A673 (cell line): ENCODE results near the gene STEAP3. TPM values are rescaled to one million over a fixed set of nuclear protein-coding genes. Genes with fewer than 3 reads are reported as not detected.

Experiments used
- BruUV-seq: library from RNA; stranded (reverse); fragments of 400-500 nt; replicated peaks from 2 replicates; lab custom pipeline; 2021; lab: Mats Ljungman, UMichigan
- CTCF ChIA-PET: fragments of 300-600 bp; sonication (Branson Sonifier 250); formaldehyde crosslinking; loops from one replicate; lab custom pipeline; 2022; ENCODE audit warnings: antibody characterized with exemption; lab: Charles Lee
- POLR2A ChIA-PET: fragments of 300-600 bp; sonication (Branson Sonifier 250); formaldehyde crosslinking; loops from one replicate; lab custom pipeline; 2022; ENCODE audit warnings: antibody characterized with exemption; ENCODE audit not compliant: low non-redundant PET; lab: Charles Lee
- DNase-seq: peaks from one replicate; pipeline ENCODE4 v3.0.0-alpha.2; 2015; ENCODE audit warnings: low spot score
- H3K27ac ChIP-seq: fragments of 200-600 bp; sonication (generic); 2 replicates; pipeline ENCODE4 v1.5.1; 2016; ENCODE audit warnings: mixed run types, low read depth, mild to moderate bottlenecking, mixed read lengths, antibody characterized with exemption, low read length; ENCODE audit not compliant: poor library complexity, severe bottlenecking
- H3K27me3 ChIP-seq: fragments of 200-600 bp; sonication (generic); replicated peaks from 2 replicates; pipeline ENCODE4 v1.6.1; 2017; ENCODE audit warnings: mixed run types, low read depth, mild to moderate bottlenecking, mixed read lengths, antibody characterized with exemption, low read length; ENCODE audit not compliant: insufficient read depth, poor library complexity
- H3K36me3 ChIP-seq: fragments of 200-600 bp; sonication (generic); 2 replicates; pipeline ENCODE4 v1.6.1; 2016; ENCODE audit warnings: mixed run types, mild to moderate bottlenecking, mixed read lengths, antibody characterized with exemption, low read length; ENCODE audit not compliant: insufficient read depth, poor library complexity, severe bottlenecking
- H3K4me1 ChIP-seq: fragments of 200-600 bp; sonication (generic); 2 replicates; pipeline ENCODE4 v1.6.1; 2017; ENCODE audit warnings: mixed run types, mild to moderate bottlenecking, mixed read lengths, antibody characterized with exemption, low read length; ENCODE audit not compliant: insufficient read depth, poor library complexity, severe bottlenecking
- H3K4me3 ChIP-seq: fragments of 200-600 bp; sonication (generic); 2 replicates; pipeline ENCODE4 v1.5.1; 2016; ENCODE audit warnings: low read depth, mixed run types, mild to moderate bottlenecking, mixed read lengths, low read length; ENCODE audit not compliant: poor library complexity, severe bottlenecking
- H3K9me3 ChIP-seq: fragments of 200-600 bp; sonication (generic); 2 replicates; pipeline ENCODE4 v1.6.1; 2016; ENCODE audit warnings: mixed run types, low read depth, mild to moderate bottlenecking, mixed read lengths, antibody characterized with exemption, low read length; ENCODE audit not compliant: poor library complexity, severe bottlenecking
- CTCF ChIP-seq: fragments of 300-800, 200-600 bp; sonication (generic); conservative IDR thresholded peaks from 2 replicates; pipeline ENCODE4 v1.5.1; 2017; ENCODE audit warnings: low read depth, mild to moderate bottlenecking, antibody characterized with exemption, low read length, moderate library complexity, mixed read lengths
- EZH2 ChIP-seq: fragments of 200-600 bp; sonication (generic); IDR thresholded peaks from 2 replicates; pipeline ENCODE4 v1.6.1; 2017; ENCODE audit warnings: borderline replicate concordance, low read depth, mild to moderate bottlenecking, mixed read lengths, antibody characterized with exemption, low read length; ENCODE audit not compliant: poor library complexity, severe bottlenecking
- intact Hi-C: fragments of 100-400 bp; cut with micrococcal nuclease; formaldehyde crosslinking; loops from one replicate; pipeline ENCODE4 v1.10.0; 2022; ENCODE audit not compliant: unreplicated experiment
- total RNA-seq: library from RNA; stranded (reverse); gene quantifications from 2 replicates; pipeline ENCODE4 v1.2.3, GENCODE V29; 2021

STEAP3 gene
- total RNA-seq, 1 experiment from 2014 or later: 20.3 TPM

- intact Hi-C loops: no loop called here
- DNase-seq: no peak
- Histone ChIP-seq H3K4me1 (peaks cover 12% of the 10 kb centered on the region), H3K27ac (no peak overlapping the region), H3K4me3 (no peak overlapping the region), H3K9me3 (peaks cover 3% of the 10 kb centered on the region), H3K36me3 (no peaks in the 10 kb centered on the region), H3K27me3 (no peaks in the 10 kb centered on the region)
- TF ChIP-seq EZH2 (no peak), CTCF (no peak)
- CTCF ChIA-PET: no interaction called here
- BruUV-seq: no TSS peak
- POLR2A ChIA-PET: no interaction called here
Measured at GRCh38 chr2:119197529-119198239, 25.9 kb upstream of the STEAP3 start.

- POLR2A ChIA-PET: no interaction called here
- TF ChIP-seq EZH2 (no peak), CTCF (no peak)
- intact Hi-C loops: no loop called here
- H3K27ac ChIP-seq: no peak overlapping the region
- no peaks in the 10 kb centered on the region for H3K27me3 ChIP-seq
- no peaks in the 10 kb centered on the region for H3K36me3 ChIP-seq
- peaks cover 3% of the 10 kb centered on the region for H3K9me3 ChIP-seq
- H3K4me1 ChIP-seq: peaks cover 6% of the 10 kb centered on the region
- BruUV-seq: no TSS peak
- CTCF ChIA-PET: no interaction called here
- no peak for DNase-seq
- no peak overlapping the region for H3K4me3 ChIP-seq
Measured at GRCh38 chr2:119198240-119198840, 25.3 kb upstream of the STEAP3 start.

DNA sequence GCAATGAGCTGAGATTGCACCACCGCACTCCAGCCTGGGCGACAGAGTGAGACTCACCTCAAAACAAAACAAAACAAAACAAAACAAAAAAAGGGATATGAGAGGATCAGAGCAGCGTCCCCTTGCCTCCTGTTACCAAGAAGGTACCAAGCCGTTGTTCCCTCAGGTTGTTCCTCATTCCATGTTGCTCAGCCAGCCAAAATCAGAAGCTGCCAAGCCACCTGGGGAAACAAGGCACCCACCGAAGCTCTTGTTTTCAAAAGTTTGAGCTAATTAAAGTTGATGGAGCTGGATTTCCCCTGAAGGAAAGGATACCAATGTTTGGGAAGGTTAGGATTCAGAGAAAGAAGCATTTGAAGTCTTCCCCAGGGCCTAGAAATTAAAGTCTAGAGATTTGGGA lies 21.8 kb upstream of the STEAP3 start:
- Histone ChIP-seq H3K4me3 (no peak overlapping the region), H3K27ac (no peak overlapping the region), H3K4me1 (no peaks in the 10 kb centered on the region), H3K36me3 (no peaks in the 10 kb centered on the region), H3K27me3 (no peaks in the 10 kb centered on the region), H3K9me3 (no peaks in the 10 kb centered on the region)
- TF ChIP-seq EZH2 (no peak), CTCF (no peak)
- POLR2A ChIA-PET: no interaction called here
- CTCF ChIA-PET: no interaction called here
- intact Hi-C loops: no loop called here
- DNase-seq: no peak
- no TSS peak for BruUV-seq
